Glomerular endothelial cell (primary cell): ENCODE measurements around the gene MAPT. TPM values are rescaled to one million over a fixed set of nuclear protein-coding genes. Genes with fewer than 3 reads are reported as not detected.

Experiments used
- total RNA-seq: library from RNA; depleted of rRNA; stranded (reverse); fragments of >200 nt; gene quantifications from 2 replicates; pipeline ENCODE4 v1.2.3, GENCODE V29; 2015

MAPT gene
- total RNA-seq, 1 donor from 2014 or later = 0.12 TPM

Other genes with a start within 250 kb of the MAPT start
- not detected in 2 replicates for gene CRHR1, start 110.2 kb upstream of the MAPT start, total RNA-seq
- not detected in 2 replicates for gene SPPL2C, start 49.7 kb upstream of the MAPT start, total RNA-seq
- not detected in 2 replicates for gene STH, start 104.7 kb downstream of the MAPT start, total RNA-seq